PC-9 (cell line): ENCODE measurements around the gene OR6S1.
"Not testable (repeated sequence)": the region's sequence is repeated elsewhere in the genome, so short reads cannot be mapped to it uniquely, and the experiment has no call there.

Experiments
- EZH2 ChIP-seq: fragments of 200-600 bp; sonication (generic); IDR thresholded peaks from 2 replicates; pipeline ENCODE4 v1.8.0; 2017; ENCODE audit warnings: antibody characterized with exemption, low read depth
- TF ChIP-seq, protein P1 (sequence below): fragments of 200-600 bp; sonication (generic); conservative IDR thresholded peaks from 2 replicates; pipeline ENCODE4 v1.6.1; 2017; ENCODE audit warnings: mixed run types, antibody characterized with exemption, mild to moderate bottlenecking, moderate library complexity

DNA sequence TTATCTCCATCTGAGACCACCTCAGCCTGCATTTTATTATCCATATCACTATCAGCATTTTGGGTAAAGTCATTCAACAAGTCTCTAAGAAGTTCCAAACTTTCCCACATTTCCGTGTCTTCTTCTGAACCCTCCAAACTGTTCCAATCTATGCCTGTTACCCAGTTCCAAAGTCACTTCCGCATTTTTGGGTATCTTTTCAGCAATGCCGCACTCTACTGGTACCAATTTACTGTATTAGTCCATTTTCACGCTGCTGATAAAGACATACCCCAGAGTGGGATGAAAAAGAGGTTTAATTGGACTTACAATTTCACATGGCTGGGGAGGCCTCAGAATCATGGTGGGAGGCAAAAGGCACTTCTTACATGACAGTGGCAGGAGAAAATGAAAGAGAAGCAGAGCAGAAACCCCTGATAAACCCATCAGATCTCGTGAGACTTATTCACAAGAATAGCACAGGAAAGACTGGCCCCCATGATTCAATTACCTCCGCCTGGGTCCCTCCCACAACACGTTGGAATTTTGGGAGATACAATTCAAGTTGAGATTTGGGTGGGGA, 25.0 kb upstream of the OR6S1 start:
- TF ChIP-seq, protein P1, sequence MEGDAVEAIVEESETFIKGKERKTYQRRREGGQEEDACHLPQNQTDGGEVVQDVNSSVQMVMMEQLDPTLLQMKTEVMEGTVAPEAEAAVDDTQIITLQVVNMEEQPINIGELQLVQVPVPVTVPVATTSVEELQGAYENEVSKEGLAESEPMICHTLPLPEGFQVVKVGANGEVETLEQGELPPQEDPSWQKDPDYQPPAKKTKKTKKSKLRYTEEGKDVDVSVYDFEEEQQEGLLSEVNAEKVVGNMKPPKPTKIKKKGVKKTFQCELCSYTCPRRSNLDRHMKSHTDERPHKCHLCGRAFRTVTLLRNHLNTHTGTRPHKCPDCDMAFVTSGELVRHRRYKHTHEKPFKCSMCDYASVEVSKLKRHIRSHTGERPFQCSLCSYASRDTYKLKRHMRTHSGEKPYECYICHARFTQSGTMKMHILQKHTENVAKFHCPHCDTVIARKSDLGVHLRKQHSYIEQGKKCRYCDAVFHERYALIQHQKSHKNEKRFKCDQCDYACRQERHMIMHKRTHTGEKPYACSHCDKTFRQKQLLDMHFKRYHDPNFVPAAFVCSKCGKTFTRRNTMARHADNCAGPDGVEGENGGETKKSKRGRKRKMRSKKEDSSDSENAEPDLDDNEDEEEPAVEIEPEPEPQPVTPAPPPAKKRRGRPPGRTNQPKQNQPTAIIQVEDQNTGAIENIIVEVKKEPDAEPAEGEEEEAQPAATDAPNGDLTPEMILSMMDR: not testable (repeated sequence)
- not testable (repeated sequence) for TF ChIP-seq EZH2
